Left lung (tissue), 10 donors: ENCODE data around the gene FAM135A. TPM values are rescaled to one million over a fixed set of nuclear protein-coding genes. Genes with fewer than 3 reads are reported as not detected.
"Not testable (repeated sequence)": the region's sequence is repeated elsewhere in the genome, so short reads cannot be mapped to it uniquely, and the experiment has no call there.

Source experiments
- ATAC-seq: fragments of 200-7000 bp; cut with Tn5 transposase; one replicate; pipeline ENCODE4 v1.9.1; 2020; ENCODE audit warnings: moderate library complexity
- DNase-seq, 4 donors: peaks; one replicate each; pipeline ENCODE4 v3.0.0-alpha.2; 2013 to 2020
- H3K27ac ChIP-seq, 2 donors: fragments of 200-600 bp; sonication (generic) in 1 of 2; one replicate each; pipeline versions ENCODE4 v1.5.0 to v1.8.0; 2020 to 2021
- H3K27me3 ChIP-seq, 2 donors: fragments of 200-600 bp; sonication (generic) in 1 of 2; one replicate each; pipeline versions ENCODE4 v1.5.0 to v1.8.0; 2020 to 2021
- H3K36me3 ChIP-seq, 2 donors: fragments of 200-600 bp; sonication (generic) in 1 of 2; one replicate each; pipeline versions ENCODE4 v1.5.0 to v1.8.0; 2020 to 2021
- H3K4me1 ChIP-seq, 2 donors: fragments of 200-600 bp; one replicate each; pipeline ENCODE4 v1.8.0; 2021
- H3K4me3 ChIP-seq, 2 donors: fragments of 200-600 bp; sonication (generic) in 1 of 2; one replicate each; pipeline versions ENCODE4 v1.5.0 to v1.8.0; 2020 to 2021; ENCODE audit warnings: mild to moderate bottlenecking in 1 of 2
- H3K9me3 ChIP-seq, 2 donors: fragments of 200-600 bp; sonication (generic) in 1 of 2; one replicate each; pipeline versions ENCODE4 v1.5.0 to v1.8.0; 2020 to 2021
- CTCF ChIP-seq, 2 donors: fragments of 200-600 bp; sonication (generic) in 1 of 2; IDR thresholded peaks; one replicate each; pipeline versions ENCODE4 v1.5.0 to v1.8.0; 2021; ENCODE audit warnings: antibody characterized with exemption in 2 of 2
- intact Hi-C, 2 donors: fragments of 100-400 bp; cut with DNase I; formaldehyde crosslinking; loops; one replicate each; pipeline versions ENCODE4 v1.11.2 to v1.14.2; 2022
- polyA plus RNA-seq, 6 donors: library from polyadenylated mRNA; unstranded; fragments of 120-200 nt; gene quantifications; one replicate each; pipeline ENCODE4 v1.2.1, GENCODE V29; 2013; ENCODE audit not compliant: insufficient read length in 6 of 6
- total RNA-seq, 2 donors: library from RNA; stranded (reverse); fragmentation: NEBNext Ultra II Directional; extraction: Animal tissue kit (Norgen Biotek cat#: 25700); gene quantifications; one replicate each; pipeline ENCODE4 v1.2.1, GENCODE V29; 2021
- donor health status: DM: no; HTN: yes; CAD: no.
- donor health status: DM: no; HTN: no; CAD: no.

The FAM135A gene
- total and polyA plus RNA-seq, 8 donors: 21.9 to 28.8 (median 25.8) TPM

GRCh38 chr6:70456735-70457134 lies 43.4 kb downstream of the FAM135A start:
- Histone ChIP-seq H3K36me3 (peaks cover 0 to 15% of the 10 kb centered on the region in 2 donors), H3K4me3 (no peak overlapping the region), H3K27ac (no peak overlapping the region), H3K27me3 (no peaks in the 10 kb centered on the region), H3K4me1 (no peaks in the 10 kb centered on the region), H3K9me3 (no peaks in the 10 kb centered on the region)
- ATAC-seq (no peak), DNase-seq (no peak)
- intact Hi-C loops: no loop called here
- no peak for TF ChIP-seq CTCF (IDR thresholded peaks at IDR 0.05)

GRCh38 chr6:70459235-70459634 lies 45.9 kb downstream of the FAM135A start:
- Histone ChIP-seq H3K4me3 (no peak overlapping the region), H3K27me3 (no peaks in the 10 kb centered on the region), H3K27ac (no peak overlapping the region), H3K4me1 (no peaks in the 10 kb centered on the region), H3K9me3 (no peaks in the 10 kb centered on the region), H3K36me3 (peaks cover 0 to 4% of the 10 kb centered on the region in 2 donors)
- ATAC-seq (no peak), DNase-seq (no peak)
- no peak for TF ChIP-seq CTCF (IDR thresholded peaks at IDR 0.05)
- intact Hi-C loops: no loop called here

- intact Hi-C loops, H3K36me3 ChIP-seq, H3K4me1 ChIP-seq, ATAC-seq, H3K9me3 ChIP-seq, H3K27me3 ChIP-seq, DNase-seq, H3K27ac ChIP-seq, H3K4me3 ChIP-seq: not testable (repeated sequence)
These were observed 46.4 kb downstream of the FAM135A start for GRCh38 chr6:70459699-70460098.

GRCh38 chr6:70470016-70470415 lies 56.7 kb downstream of the FAM135A start:
- ATAC-seq: no peak
- no peak for TF ChIP-seq CTCF (IDR thresholded peaks at IDR 0.05)
- intact Hi-C loops: no loop called here
- DNase-seq: no peak
- H3K9me3 ChIP-seq: no peaks in the 10 kb centered on the region
- H3K36me3 ChIP-seq: peaks cover 0 to 18% of the 10 kb centered on the region in 2 donors
- H3K27me3 ChIP-seq: no peaks in the 10 kb centered on the region
- no peak overlapping the region for H3K4me3 ChIP-seq
- H3K4me1 ChIP-seq: no peaks in the 10 kb centered on the region
- no peak overlapping the region for H3K27ac ChIP-seq

- H3K9me3 ChIP-seq, H3K4me1 ChIP-seq, H3K4me3 ChIP-seq, DNase-seq, ATAC-seq, H3K27me3 ChIP-seq, intact Hi-C loops, H3K27ac ChIP-seq: not testable (repeated sequence)
- peaks cover 0 to 18% of the 10 kb centered on the region in 2 donors for H3K36me3 ChIP-seq
These were observed 57.2 kb downstream of the FAM135A start for GRCh38 chr6:70470510-70470909.

GRCh38 chr6:70474751-70475150 lies 61.4 kb downstream of the FAM135A start:
- TF ChIP-seq CTCF (IDR thresholded peaks at IDR 0.05): no peak
- intact Hi-C loops: no loop called here
- no peak for DNase-seq

More at GRCh38 chr6:70474751-70475150, 61.4 kb downstream of the FAM135A start:
- Histone ChIP-seq H3K36me3 (peaks cover 0 to 37% of the 10 kb centered on the region in 2 donors), H3K27me3 (no peaks in the 10 kb centered on the region), H3K9me3 (no peaks in the 10 kb centered on the region), H3K4me3 (no peak overlapping the region), H3K27ac (no peak overlapping the region), H3K4me1 (no peaks in the 10 kb centered on the region)
- no peak for ATAC-seq
